H9 (cell line): ENCODE results near the gene MAP3K9. TPM values are rescaled to one million over a fixed set of nuclear protein-coding genes. Genes with fewer than 3 reads are reported as not detected.

ENCODE experiments used
- DNase-seq: peaks from one replicate; pipeline ENCODE4 v3.0.0-alpha.2; 2017
- H2AFZ ChIP-seq: one replicate; pipeline ENCODE4 v1.6.1; 2013; ENCODE audit warnings: mild to moderate bottlenecking, low read length, control low read depth, moderate library complexity
- H2AK5ac ChIP-seq: 2 replicates; pipeline ENCODE4 v1.6.1; 2013; ENCODE audit warnings: low read length, control low read depth, mixed read lengths; ENCODE audit not compliant: insufficient read length
- H2BK120ac ChIP-seq: one replicate; pipeline ENCODE4 v1.6.1; 2013; ENCODE audit warnings: low read depth, mild to moderate bottlenecking, low read length, control low read depth, inconsistent platforms; ENCODE audit not compliant: poor library complexity, severe bottlenecking
- H2BK12ac ChIP-seq: 2 replicates; pipeline ENCODE4 v1.6.1; 2013; ENCODE audit warnings: low read length, control low read depth, mixed read lengths, low read depth; ENCODE audit not compliant: insufficient read length
- H2BK15ac ChIP-seq: 2 replicates; pipeline ENCODE4 v1.6.1; 2013; ENCODE audit warnings: low read depth, low read length, control low read depth
- H2BK20ac ChIP-seq: one replicate; pipeline ENCODE4 v1.6.1; 2013; ENCODE audit warnings: low read depth, mild to moderate bottlenecking, low read length, control low read depth, inconsistent platforms; ENCODE audit not compliant: poor library complexity, severe bottlenecking
- H2BK5ac ChIP-seq: 2 replicates; pipeline ENCODE4 v1.6.1; 2013; ENCODE audit warnings: low read length, control low read depth, mixed read lengths; ENCODE audit not compliant: insufficient read length
- H3K14ac ChIP-seq: 2 replicates; pipeline ENCODE4 v1.6.1; 2013; ENCODE audit warnings: low read length, control low read depth; ENCODE audit not compliant: insufficient read depth
- H3K18ac ChIP-seq: 2 replicates; pipeline ENCODE4 v1.6.1; 2013; ENCODE audit warnings: low read depth, mild to moderate bottlenecking, mixed read lengths, low read length, control low read depth; ENCODE audit not compliant: insufficient read length
- H3K23ac ChIP-seq: 2 replicates; pipeline ENCODE4 v1.6.1; 2013; ENCODE audit warnings: low read length, control low read depth, mixed read lengths, low read depth; ENCODE audit not compliant: insufficient read length
- H3K23me2 ChIP-seq: 2 replicates; pipeline ENCODE4 v1.6.1; 2013; ENCODE audit warnings: low read depth, mild to moderate bottlenecking, mixed read lengths, low read length, control low read depth; ENCODE audit not compliant: insufficient read length, poor library complexity, severe bottlenecking
- H3K27ac ChIP-seq: 2 replicates; pipeline ENCODE4 v1.5.1; 2013; ENCODE audit warnings: low read length, control low read depth, mixed read lengths, low read depth; ENCODE audit not compliant: insufficient read length
- H3K27me3 ChIP-seq: 2 replicates; pipeline ENCODE4 v1.6.1; 2013; ENCODE audit warnings: low read length, control low read depth, inconsistent platforms; ENCODE audit not compliant: insufficient read depth
- H3K4ac ChIP-seq: 2 replicates; pipeline ENCODE4 v1.6.1; 2013; ENCODE audit warnings: low read depth, mild to moderate bottlenecking, control low read depth, inconsistent platforms, low read length, moderate library complexity
- H3K4me1 ChIP-seq: 2 replicates; pipeline ENCODE4 v1.6.1; 2013; ENCODE audit warnings: low read length, control low read depth, inconsistent platforms; ENCODE audit not compliant: insufficient read depth
- H3K4me2 ChIP-seq: 2 replicates; pipeline ENCODE4 v1.6.1; 2013; ENCODE audit warnings: low read length, control low read depth, mixed read lengths; ENCODE audit not compliant: insufficient read length, insufficient read depth
- H3K56ac ChIP-seq: 2 replicates; pipeline ENCODE4 v1.6.1; 2013; ENCODE audit warnings: low read depth, mild to moderate bottlenecking, mixed read lengths, low read length, control low read depth; ENCODE audit not compliant: insufficient read length
- H3K79me1 ChIP-seq: 2 replicates; pipeline ENCODE4 v1.6.1; 2013; ENCODE audit warnings: low read depth, mild to moderate bottlenecking, moderate library complexity, low read length, control low read depth, inconsistent platforms; ENCODE audit not compliant: insufficient read depth, poor library complexity, severe bottlenecking
- H3K79me2 ChIP-seq: 2 replicates; pipeline ENCODE4 v1.6.1; 2013; ENCODE audit warnings: low read length, control low read depth, inconsistent platforms; ENCODE audit not compliant: insufficient read depth
- H3K9ac ChIP-seq: 2 replicates; pipeline ENCODE4 v1.6.1; 2013; ENCODE audit warnings: low read length, control low read depth, mixed read lengths; ENCODE audit not compliant: insufficient read length; ENCODE audit errors: extremely low read depth
- H3K9me3 ChIP-seq: one replicate; pipeline ENCODE4 v1.6.1; 2013; ENCODE audit warnings: low read depth, low read length, inconsistent platforms; ENCODE audit not compliant: control insufficient read depth
- H3T11ph ChIP-seq: one replicate; pipeline ENCODE4 v1.6.1; 2013; ENCODE audit warnings: mild to moderate bottlenecking, low read length, control low read depth, inconsistent platforms
- H4K20me1 ChIP-seq: one replicate; pipeline ENCODE4 v1.6.1; 2013; ENCODE audit not compliant: control insufficient read depth, insufficient read length, insufficient read depth
- H4K5ac ChIP-seq: 2 replicates; pipeline ENCODE4 v1.6.1; 2013; ENCODE audit warnings: low read depth, mild to moderate bottlenecking, mixed read lengths, low read length, control low read depth; ENCODE audit not compliant: insufficient read length
- H4K8ac ChIP-seq: replicated peaks from 2 replicates; pipeline ENCODE4 v1.6.1; 2013; ENCODE audit warnings: low read length, control low read depth, mixed read lengths, low read depth; ENCODE audit not compliant: insufficient read length
- H4K91ac ChIP-seq: 2 replicates; pipeline ENCODE4 v1.6.1; 2013; ENCODE audit warnings: low read depth, mild to moderate bottlenecking, moderate library complexity, mixed read lengths, low read length, control low read depth; ENCODE audit not compliant: insufficient read length
- H3K27ac Mint-ChIP-seq, 3 experiments: 2 replicates in 2 of 3; 3 replicates in 1 of 3; pipeline ENCODE4 v1.8.0; 2020 to 2021; ENCODE audit warnings: mixed read lengths in 3 of 3, mild to moderate bottlenecking in 1 of 3, moderate library complexity in 1 of 3
- H3K27me3 Mint-ChIP-seq: 2 replicates; pipeline ENCODE4 v1.8.0; 2021; ENCODE audit warnings: low read depth, mild to moderate bottlenecking, moderate library complexity, mixed read lengths
- H3K36me3 Mint-ChIP-seq, 3 experiments: 2 replicates in 2 of 3; 3 replicates in 1 of 3; pipeline ENCODE4 v1.8.0; 2020 to 2021; ENCODE audit warnings: low read depth in 3 of 3, mixed read lengths in 3 of 3; ENCODE audit not compliant: insufficient read depth in 1 of 3
- H3K4me1 Mint-ChIP-seq, 2 experiments: 2 replicates each; pipeline ENCODE4 v1.8.0; 2020; ENCODE audit warnings: mixed read lengths in 2 of 2
- H3K4me3 Mint-ChIP-seq, 2 experiments: 2 replicates in 1 of 2; 3 replicates in 1 of 2; pipeline ENCODE4 v1.8.0; 2020 to 2021; ENCODE audit warnings: mild to moderate bottlenecking in 2 of 2, mixed read lengths in 2 of 2, moderate library complexity in 1 of 2
- H3K9me3 Mint-ChIP-seq, 2 experiments: 2 replicates in 1 of 2; 3 replicates in 1 of 2; pipeline ENCODE4 v1.8.0; 2020; ENCODE audit warnings: mild to moderate bottlenecking in 2 of 2, mixed read lengths in 2 of 2, moderate library complexity in 1 of 2
- total RNA-seq: library from RNA; stranded (reverse); gene quantifications from 2 replicates; pipeline ENCODE4 v1.2.1, GENCODE V29; 2021
- TF ChIP-seq, protein P1 (sequence below): fragments of 200-600 bp; sonication (generic); conservative IDR thresholded peaks from 3 replicates; pipeline ENCODE4 v1.8.0; 2021; ENCODE audit warnings: antibody characterized with exemption, mild to moderate bottlenecking

The MAP3K9 gene
- total RNA-seq, 1 experiment from 2014 or later: 20.0 TPM

DNA sequence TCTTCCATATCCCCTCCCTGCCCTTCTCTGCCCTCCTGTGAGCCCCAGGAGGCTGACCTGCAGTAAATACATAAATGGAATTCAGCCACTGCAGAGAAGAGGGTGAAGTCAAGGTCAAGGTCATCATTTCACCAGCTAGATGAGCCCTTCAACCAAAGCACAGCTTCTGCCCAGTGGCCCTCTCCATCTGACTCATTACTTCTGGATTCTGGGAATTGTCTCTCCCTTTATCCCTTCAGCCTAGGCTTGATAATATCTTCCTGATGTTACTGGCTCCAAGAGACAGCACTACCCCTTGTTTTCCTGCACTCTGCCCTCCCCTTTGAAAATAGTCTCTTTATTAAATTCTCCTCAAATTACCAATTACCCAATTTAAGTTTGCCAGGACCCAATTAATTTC lies 103.1 kb downstream of the MAP3K9 start:
- Histone ChIP-seq H4K20me1 (no peaks in the 10 kb centered on the region), H2BK20ac (no peak overlapping the region), H2AK5ac (no peak overlapping the region), H4K8ac (no peak overlapping the region), H2BK12ac (no peak overlapping the region), H3K27ac (no peak overlapping the region), H3K79me1 (no peaks in the 10 kb centered on the region), H3K4me1 (peaks cover 27% of the 10 kb centered on the region), H3K14ac (no peak overlapping the region), H3K56ac (no peak overlapping the region), H3K27me3 (no peaks in the 10 kb centered on the region), H3K4ac (no peak overlapping the region), H3K23ac (no peak overlapping the region), H3T11ph (no peak overlapping the region), H2BK15ac (no peak overlapping the region), H2BK120ac (no peak overlapping the region), H3K9ac (no peak overlapping the region), H2BK5ac (no peak overlapping the region), H3K23me2 (no peaks in the 10 kb centered on the region), H3K79me2 (no peaks in the 10 kb centered on the region), H3K4me2 (no peak overlapping the region), H4K5ac (no peak overlapping the region), H4K91ac (no peak overlapping the region), H3K9me3 (no peaks in the 10 kb centered on the region), H2AFZ (no peak overlapping the region), H3K18ac (no peak overlapping the region)
- H3K27ac Mint-ChIP-seq: peak overlapping the region in 1 of 3 experiments; percentile 6; a peak in 2 of 7 replicates
- TF ChIP-seq, protein P1, sequence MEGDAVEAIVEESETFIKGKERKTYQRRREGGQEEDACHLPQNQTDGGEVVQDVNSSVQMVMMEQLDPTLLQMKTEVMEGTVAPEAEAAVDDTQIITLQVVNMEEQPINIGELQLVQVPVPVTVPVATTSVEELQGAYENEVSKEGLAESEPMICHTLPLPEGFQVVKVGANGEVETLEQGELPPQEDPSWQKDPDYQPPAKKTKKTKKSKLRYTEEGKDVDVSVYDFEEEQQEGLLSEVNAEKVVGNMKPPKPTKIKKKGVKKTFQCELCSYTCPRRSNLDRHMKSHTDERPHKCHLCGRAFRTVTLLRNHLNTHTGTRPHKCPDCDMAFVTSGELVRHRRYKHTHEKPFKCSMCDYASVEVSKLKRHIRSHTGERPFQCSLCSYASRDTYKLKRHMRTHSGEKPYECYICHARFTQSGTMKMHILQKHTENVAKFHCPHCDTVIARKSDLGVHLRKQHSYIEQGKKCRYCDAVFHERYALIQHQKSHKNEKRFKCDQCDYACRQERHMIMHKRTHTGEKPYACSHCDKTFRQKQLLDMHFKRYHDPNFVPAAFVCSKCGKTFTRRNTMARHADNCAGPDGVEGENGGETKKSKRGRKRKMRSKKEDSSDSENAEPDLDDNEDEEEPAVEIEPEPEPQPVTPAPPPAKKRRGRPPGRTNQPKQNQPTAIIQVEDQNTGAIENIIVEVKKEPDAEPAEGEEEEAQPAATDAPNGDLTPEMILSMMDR: no peak
- H3K4me3 Mint-ChIP-seq: no peak overlapping the region; a peak in 1 of 5 replicates
- no peaks in the 10 kb centered on the region for H3K9me3 Mint-ChIP-seq
- no peak for DNase-seq
- peaks cover 3% of the 10 kb centered on the region; the same call in 1 of the 2 replicates for H3K27me3 Mint-ChIP-seq
- peaks cover 48 to 51% of the 10 kb centered on the region in 2 experiments for H3K4me1 Mint-ChIP-seq
- H3K36me3 Mint-ChIP-seq: peaks cover 0 to 2% (median 0%) of the 10 kb centered on the region in 3 experiments; a peak in 1 of 7 replicates
